Panc1 (cell line): ENCODE measurements around the gene TRAM2. TPM values are rescaled to one million over a fixed set of nuclear protein-coding genes. Genes with fewer than 3 reads are reported as not detected.

Experiments
- ATAC-seq: fragments of 200-7000 bp; cut with Tn5 transposase; 2 replicates; pipeline ENCODE4 v1.9.1; 2020; ENCODE audit warnings: mild to moderate bottlenecking, moderate library complexity
- BruUV-seq: library from RNA; stranded (reverse); fragments of 400-500 nt; replicated peaks from 2 replicates; lab custom pipeline; 2021; lab: Mats Ljungman, UMichigan
- CTCF ChIA-PET: fragments of 300-600 bp; sonication (Branson Sonifier 250); formaldehyde crosslinking; loops from one replicate; lab custom pipeline; 2022; ENCODE audit warnings: antibody characterized with exemption; lab: Charles Lee
- POLR2A ChIA-PET: fragments of 300-600 bp; sonication (Branson Sonifier 250); formaldehyde crosslinking; loops from one replicate; lab custom pipeline; 2022; ENCODE audit warnings: antibody characterized with exemption; lab: Charles Lee
- DNase-seq: peaks from one replicate; pipeline ENCODE4 v3.0.0-alpha.2; 2010; ENCODE audit warnings: low read depth, low spot score
- H3K27ac ChIP-seq: 2 replicates; pipeline ENCODE4 v1.5.1; 2011; ENCODE audit warnings: mild to moderate bottlenecking, low read length, inconsistent platforms
- H3K27me3 ChIP-seq: fragments of 200-500 bp; sonication (Bioruptor generic); 2 replicates; pipeline ENCODE4 v1.6.0; 2014; ENCODE audit warnings: low read length, inconsistent platforms; ENCODE audit not compliant: control insufficient read depth, insufficient read depth
- H3K36me3 ChIP-seq: fragments of 200-500 bp; sonication (Bioruptor generic); 2 replicates; pipeline ENCODE4 v1.5.1; 2014; ENCODE audit warnings: inconsistent platforms, mild to moderate bottlenecking, low read length, moderate library complexity; ENCODE audit not compliant: control insufficient read depth, insufficient read depth
- H3K4me1 ChIP-seq: 2 replicates; pipeline ENCODE4 v1.5.1; 2011; ENCODE audit warnings: inconsistent platforms, mild to moderate bottlenecking, low read length, moderate library complexity; ENCODE audit not compliant: control insufficient read depth, insufficient read depth
- H3K4me3 ChIP-seq, 2 experiments: 2 replicates each; pipeline ENCODE4 v1.5.1; 2011 to 2012; ENCODE audit warnings: low read depth in 2 of 2, low read length in 2 of 2, mild to moderate bottlenecking in 2 of 2, inconsistent platforms in 1 of 2, moderate library complexity in 1 of 2
- H3K9me3 ChIP-seq: fragments of 200-500 bp; sonication (Bioruptor generic); 2 replicates; pipeline ENCODE4 v1.5.1; 2014; ENCODE audit warnings: low read depth, mild to moderate bottlenecking, inconsistent platforms, low read length, moderate library complexity; ENCODE audit not compliant: control insufficient read depth, insufficient read depth
- CTCF ChIP-seq: fragments of 450-650 bp; IDR thresholded peaks from 2 replicates; pipeline ENCODE4 v1.5.1; 2017; ENCODE audit warnings: mild to moderate bottlenecking
- POLR2AphosphoS5 ChIP-seq: IDR thresholded peaks from 2 replicates; pipeline ENCODE4 v1.6.1; 2012; ENCODE audit warnings: mild to moderate bottlenecking, low read depth, low read length, moderate library complexity
- REST ChIP-seq, 2 experiments: IDR thresholded peaks; 2 replicates each; pipeline ENCODE4 v1.6.1; 2011 to 2012; ENCODE audit warnings: low read depth in 2 of 2, control low read depth in 1 of 2, low read length in 1 of 2, mild to moderate bottlenecking in 1 of 2, moderate library complexity in 1 of 2; ENCODE audit not compliant: insufficient read depth in 1 of 2
- SIN3A ChIP-seq: IDR thresholded peaks from 2 replicates; pipeline ENCODE4 v1.6.1; 2012; ENCODE audit warnings: low read depth, mild to moderate bottlenecking, low read length, moderate library complexity, borderline replicate concordance; ENCODE audit not compliant: insufficient read depth
- TCF7L2 ChIP-seq: IDR thresholded peaks from 2 replicates; pipeline ENCODE4 v1.6.1; 2011; ENCODE audit warnings: mild to moderate bottlenecking, low read depth, low read length, inconsistent platforms
- in situ Hi-C: cut with HindIII; loops from 2 replicates; pipeline ENCODE4 v1.10.0; 2016; ENCODE audit warnings: low sequenced_read_pairs, low pct_unique_long_range_greater_than_20kb
- intact Hi-C: fragments of 100-400 bp; cut with micrococcal nuclease; formaldehyde crosslinking; loops from one replicate; pipeline ENCODE4 v1.10.0; 2022; ENCODE audit not compliant: unreplicated experiment
- total RNA-seq: library from RNA; stranded (reverse); gene quantifications from one replicate; pipeline ENCODE4 v1.2.1, GENCODE V29; 2021; ENCODE audit not compliant: unreplicated experiment

Gene TRAM2
- total RNA-seq, 1 experiment from 2014 or later: 56.7 TPM

GRCh38 chr6:52510213-52510562 lies 66.7 kb downstream of the TRAM2 start:
- no peaks in the 10 kb centered on the region for H3K9me3 ChIP-seq
- DNase-seq: no peak
- no peak overlapping the region for H3K4me3 ChIP-seq
- H3K27ac ChIP-seq: no peak overlapping the region
- ChIA-PET POLR2A (no interaction called here), CTCF (no interaction called here)
- peaks cover 14% of the 10 kb centered on the region for H3K36me3 ChIP-seq
- intact Hi-C loops: no loop called here
- in situ Hi-C loops: no loop called here
- TF ChIP-seq POLR2AphosphoS5 (no peak), SIN3A (no peak), REST (IDR thresholded peaks at IDR 0.05; ENCODE audit: insufficient read depth in 1 of 2, low read depth in 2 of 2, low read length in 1 of 2) (no peak), CTCF (no peak), TCF7L2 (no peak)
- BruUV-seq: no TSS peak
- no peaks in the 10 kb centered on the region for H3K27me3 ChIP-seq
- ATAC-seq: no peak
- H3K4me1 ChIP-seq: peaks cover 11% of the 10 kb centered on the region

- ChIA-PET CTCF (no interaction called here), POLR2A (no interaction called here)
- Histone ChIP-seq H3K36me3 (peaks cover 9% of the 10 kb centered on the region), H3K4me1 (peaks cover 15% of the 10 kb centered on the region), H3K9me3 (no peaks in the 10 kb centered on the region), H3K27me3 (no peaks in the 10 kb centered on the region), H3K27ac (no peak overlapping the region), H3K4me3 (no peak overlapping the region)
- intact Hi-C loops (no loop called here), in situ Hi-C loops (no loop called here)
- no peak for DNase-seq
- TF ChIP-seq POLR2AphosphoS5 (no peak), REST (IDR thresholded peaks at IDR 0.05; ENCODE audit: insufficient read depth in 1 of 2, low read depth in 2 of 2, low read length in 1 of 2) (no peak), TCF7L2 (no peak)
- no TSS peak for BruUV-seq
- ATAC-seq: no peak
Observed at GRCh38 chr6:52509281-52510212, 67.3 kb downstream of the TRAM2 start.
